ENCODE data around the gene ARL2BP. TPM values are rescaled to one million over a fixed set of nuclear protein-coding genes. Genes with fewer than 3 reads are reported as not detected.

ARL2BP gene
- total and polyA plus RNA-seq, 9 of the 15 experiments (the other 6 are each of a cell fraction or from before 2014, with no cell fraction given), result 16.7 to 41.8 (median 27.2) TPM

DNA sequence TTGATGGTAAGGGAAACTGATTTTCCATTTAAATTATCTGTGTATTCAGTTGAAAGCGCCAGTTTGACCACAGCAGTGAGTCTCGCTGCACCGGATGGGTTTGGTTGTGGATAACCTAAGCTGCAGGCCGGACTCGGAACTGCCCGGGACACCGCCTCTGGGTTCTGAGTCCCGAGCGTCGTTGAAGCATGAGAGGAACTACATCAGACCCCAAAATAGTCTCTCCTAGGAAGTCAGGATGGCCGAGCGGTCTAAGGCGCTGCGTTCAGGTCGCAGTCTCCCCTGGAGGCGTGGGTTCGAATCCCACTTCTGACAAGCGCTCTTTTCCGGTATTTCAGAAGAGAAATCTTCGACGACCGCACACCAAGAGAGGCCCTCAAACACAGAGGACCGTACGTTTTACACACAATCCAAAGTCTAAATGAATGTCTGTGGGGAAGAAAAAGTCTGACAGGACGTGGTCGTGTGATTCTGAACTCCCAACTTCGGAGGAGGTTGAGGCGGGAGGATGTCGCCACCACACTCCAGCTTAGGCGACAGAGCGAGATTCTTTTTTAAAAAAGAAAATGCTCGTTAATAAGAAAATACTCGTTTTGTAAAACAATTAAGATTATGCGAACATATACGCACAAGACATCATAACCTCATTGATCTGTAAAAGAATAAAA lies 54.8 kb downstream of the ARL2BP start (continued):
- TF ChIP-seq, protein P1, sequence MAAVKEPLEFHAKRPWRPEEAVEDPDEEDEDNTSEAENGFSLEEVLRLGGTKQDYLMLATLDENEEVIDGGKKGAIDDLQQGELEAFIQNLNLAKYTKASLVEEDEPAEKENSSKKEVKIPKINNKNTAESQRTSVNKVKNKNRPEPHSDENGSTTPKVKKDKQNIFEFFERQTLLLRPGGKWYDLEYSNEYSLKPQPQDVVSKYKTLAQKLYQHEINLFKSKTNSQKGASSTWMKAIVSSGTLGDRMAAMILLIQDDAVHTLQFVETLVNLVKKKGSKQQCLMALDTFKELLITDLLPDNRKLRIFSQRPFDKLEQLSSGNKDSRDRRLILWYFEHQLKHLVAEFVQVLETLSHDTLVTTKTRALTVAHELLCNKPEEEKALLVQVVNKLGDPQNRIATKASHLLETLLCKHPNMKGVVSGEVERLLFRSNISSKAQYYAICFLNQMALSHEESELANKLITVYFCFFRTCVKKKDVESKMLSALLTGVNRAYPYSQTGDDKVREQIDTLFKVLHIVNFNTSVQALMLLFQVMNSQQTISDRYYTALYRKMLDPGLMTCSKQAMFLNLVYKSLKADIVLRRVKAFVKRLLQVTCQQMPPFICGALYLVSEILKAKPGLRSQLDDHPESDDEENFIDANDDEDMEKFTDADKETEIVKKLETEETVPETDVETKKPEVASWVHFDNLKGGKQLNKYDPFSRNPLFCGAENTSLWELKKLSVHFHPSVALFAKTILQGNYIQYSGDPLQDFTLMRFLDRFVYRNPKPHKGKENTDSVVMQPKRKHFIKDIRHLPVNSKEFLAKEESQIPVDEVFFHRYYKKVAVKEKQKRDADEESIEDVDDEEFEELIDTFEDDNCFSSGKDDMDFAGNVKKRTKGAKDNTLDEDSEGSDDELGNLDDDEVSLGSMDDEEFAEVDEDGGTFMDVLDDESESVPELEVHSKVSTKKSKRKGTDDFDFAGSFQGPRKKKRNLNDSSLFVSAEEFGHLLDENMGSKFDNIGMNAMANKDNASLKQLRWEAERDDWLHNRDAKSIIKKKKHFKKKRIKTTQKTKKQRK (IDR thresholded peaks at IDR 0.05; ENCODE audit: borderline replicate concordance, low read depth, low read length), result no peak
- TF ChIP-seq ASH1L (IDR thresholded peaks at IDR 0.05; ENCODE audit: borderline replicate concordance, low read depth, partially characterized antibody) (no peak), NFRKB (IDR thresholded peaks at IDR 0.05; ENCODE audit: low read depth) (no peak), PTRF (tag; IDR thresholded peaks at IDR 0.05) (no peak), TEAD2 (tag; IDR thresholded peaks at IDR 0.05) (no peak), YY1 (IDR thresholded peaks at IDR 0.05; ENCODE audit: borderline replicate concordance in 1 of 3, control insufficient read depth in 1 of 3, extremely low read depth in 1 of 3, insufficient read depth in 3 of 3, insufficient read length in 1 of 3, insufficient replicate concordance in 2 of 3, low read depth in 1 of 3, low read length in 2 of 3) (peak in 2 of 3 experiments; percentile 34 to 50), HDAC1 (IDR thresholded peaks at IDR 0.05) (peak in 1 of 2 experiments; percentile 32; a peak in 2 of 4 replicates), HOXB6 (CRISPR knock-in tag; IDR thresholded peaks at IDR 0.05; ENCODE audit: borderline replicate concordance) (0 out of 2 replicates have a peak, but pooled peaks have one; percentile 10), FOXJ2 (tag; IDR thresholded peaks at IDR 0.05) (0 out of 2 replicates have a peak, but pooled peaks have one; percentile 11), MED1 (CRISPR knock-in tag; IDR thresholded peaks at IDR 0.05; ENCODE audit: borderline replicate concordance) (no peak), RBM15 (IDR thresholded peaks at IDR 0.05; ENCODE audit: insufficient read depth, low read length) (no peak), CREM (IDR thresholded peaks at IDR 0.05; ENCODE audit: low read depth) (peak; percentile 72), SNRNP70 (optimal IDR thresholded peaks at IDR 0.05; ENCODE audit: low read depth, low read length) (no peak), SMC3 (conservative IDR thresholded peaks at IDR 0.05; ENCODE audit: insufficient read depth, low read depth, low read length) (peak; percentile 20; the same call in 1 of the 2 replicates)
- TF ChIP-seq, protein P2, sequence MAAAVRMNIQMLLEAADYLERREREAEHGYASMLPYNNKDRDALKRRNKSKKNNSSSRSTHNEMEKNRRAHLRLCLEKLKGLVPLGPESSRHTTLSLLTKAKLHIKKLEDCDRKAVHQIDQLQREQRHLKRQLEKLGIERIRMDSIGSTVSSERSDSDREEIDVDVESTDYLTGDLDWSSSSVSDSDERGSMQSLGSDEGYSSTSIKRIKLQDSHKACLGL (CRISPR knock-in tag; IDR thresholded peaks at IDR 0.05; ENCODE audit: borderline replicate concordance, poor library complexity, severe bottlenecking), result no peak
- TF ChIP-seq, protein P3, sequence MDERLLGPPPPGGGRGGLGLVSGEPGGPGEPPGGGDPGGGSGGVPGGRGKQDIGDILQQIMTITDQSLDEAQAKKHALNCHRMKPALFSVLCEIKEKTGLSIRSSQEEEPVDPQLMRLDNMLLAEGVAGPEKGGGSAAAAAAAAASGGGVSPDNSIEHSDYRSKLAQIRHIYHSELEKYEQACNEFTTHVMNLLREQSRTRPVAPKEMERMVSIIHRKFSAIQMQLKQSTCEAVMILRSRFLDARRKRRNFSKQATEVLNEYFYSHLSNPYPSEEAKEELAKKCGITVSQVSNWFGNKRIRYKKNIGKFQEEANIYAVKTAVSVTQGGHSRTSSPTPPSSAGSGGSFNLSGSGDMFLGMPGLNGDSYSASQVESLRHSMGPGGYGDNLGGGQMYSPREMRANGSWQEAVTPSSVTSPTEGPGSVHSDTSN (CRISPR knock-in tag; IDR thresholded peaks at IDR 0.05; ENCODE audit: low read depth), result no peak
- TF ChIP-seq, protein P3 (tag; conservative IDR thresholded peaks at IDR 0.05; ENCODE audit: low read depth), result 0 out of 2 replicates have a peak, but pooled peaks have one; percentile 28
- TF ChIP-seq, protein P4, sequence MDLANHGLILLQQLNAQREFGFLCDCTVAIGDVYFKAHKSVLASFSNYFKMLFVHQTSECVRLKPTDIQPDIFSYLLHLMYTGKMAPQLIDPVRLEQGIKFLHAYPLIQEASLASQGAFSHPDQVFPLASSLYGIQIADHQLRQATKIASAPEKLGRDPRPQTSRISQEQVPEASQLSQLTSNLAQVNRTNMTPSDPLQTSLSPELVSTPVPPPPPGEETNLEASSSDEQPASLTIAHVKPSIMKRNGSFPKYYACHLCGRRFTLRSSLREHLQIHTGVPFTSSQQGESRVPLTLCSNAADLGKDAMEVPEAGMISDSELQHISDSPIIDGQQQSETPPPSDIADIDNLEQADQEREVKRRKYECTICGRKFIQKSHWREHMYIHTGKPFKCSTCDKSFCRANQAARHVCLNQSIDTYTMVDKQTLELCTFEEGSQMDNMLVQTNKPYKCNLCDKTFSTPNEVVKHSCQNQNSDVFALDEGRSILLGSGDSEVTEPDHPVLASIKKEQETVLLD (IDR thresholded peaks at IDR 0.05), result no peak

Data from K562 (cell line).